Upper lobe of right lung (tissue), 1 donor: ENCODE data around the gene PLN. TPM values are rescaled to one million over a fixed set of nuclear protein-coding genes. Genes with fewer than 3 reads are reported as not detected.

Experiments used
- ATAC-seq: fragments of 200-7000 bp; cut with Tn5 transposase; one replicate; pipeline ENCODE4 v1.9.1; 2020; ENCODE audit warnings: mild to moderate bottlenecking, moderate library complexity
- DNase-seq: peaks from one replicate; pipeline ENCODE4 v3.0.0-alpha.2; 2020
- H3K27ac ChIP-seq: fragments of 200-600 bp; one replicate; pipeline ENCODE4 v1.8.0; 2022
- H3K27me3 ChIP-seq: fragments of 200-600 bp; one replicate; pipeline ENCODE4 v1.8.0; 2022; ENCODE audit warnings: mild to moderate bottlenecking
- H3K36me3 ChIP-seq: fragments of 200-600 bp; one replicate; pipeline ENCODE4 v1.8.0; 2022
- H3K4me1 ChIP-seq: fragments of 200-600 bp; one replicate; pipeline ENCODE4 v1.8.0; 2022
- H3K4me3 ChIP-seq: fragments of 200-600 bp; one replicate; pipeline ENCODE4 v1.8.0; 2022; ENCODE audit warnings: mild to moderate bottlenecking
- H3K9me3 ChIP-seq: fragments of 200-600 bp; one replicate; pipeline ENCODE4 v1.8.0; 2022
- CTCF ChIP-seq: fragments of 200-600 bp; IDR thresholded peaks from one replicate; pipeline ENCODE4 v1.8.0; 2022; ENCODE audit warnings: antibody characterized with exemption
- intact Hi-C: fragments of 100-400 bp; cut with DNase I; formaldehyde crosslinking; loops from one replicate; pipeline ENCODE4 v1.11.0; 2022
- total RNA-seq: library from RNA; stranded (reverse); fragmentation: NEBNext Ultra II Directional; extraction: Animal tissue kit (Norgen Biotek cat#: 25700); gene quantifications from one replicate; pipeline ENCODE4 v1.2.1, GENCODE V29; 2021
- donor health status: DM: no; HTN: yes; CAD: no; lungs with severe emphysema.

PLN gene
- total RNA-seq, 1 donor from 2014 or later: 5.8 TPM

- H3K27ac ChIP-seq: no peak overlapping the region
- ATAC-seq (no peak), DNase-seq (no peak)
- H3K36me3 ChIP-seq: no peaks in the 10 kb centered on the region
- no peak for TF ChIP-seq CTCF
- H3K27me3 ChIP-seq: no peaks in the 10 kb centered on the region
- no peaks in the 10 kb centered on the region for H3K4me1 ChIP-seq
- no peaks in the 10 kb centered on the region for H3K9me3 ChIP-seq
- intact Hi-C loops: no loop called here
- H3K4me3 ChIP-seq: no peak overlapping the region
These were observed 58.2 kb downstream of the PLN start for GRCh38 chr6:118606268-118606667.

- Histone ChIP-seq H3K4me1 (no peaks in the 10 kb centered on the region), H3K4me3 (no peak overlapping the region), H3K27me3 (no peaks in the 10 kb centered on the region), H3K27ac (no peak overlapping the region), H3K9me3 (no peaks in the 10 kb centered on the region), H3K36me3 (no peaks in the 10 kb centered on the region)
- intact Hi-C loops: no loop called here
- DNase-seq: no peak
- no peak for ATAC-seq
- no peak for TF ChIP-seq CTCF
These were observed 58.8 kb downstream of the PLN start for GRCh38 chr6:118606858-118607257.

Other genes with a start within 250 kb of the PLN start
- 10.5 TPM for gene CEP85L, start 103.3 kb downstream of the PLN start, total RNA-seq